HepG2 (cell line): ENCODE data around the gene TNNI2. TPM values are rescaled to one million over a fixed set of nuclear protein-coding genes. Genes with fewer than 3 reads are reported as not detected.

Experiments
- AKAP8 ChIP-seq: sonication (generic); formaldehyde crosslinking; IDR thresholded peaks from 2 replicates; pipeline ENCODE4 v1.5.1; 2020; ENCODE audit warnings: mild to moderate bottlenecking, missing genetic modification reagents
- ATAD3A ChIP-seq: sonication (generic); formaldehyde crosslinking; IDR thresholded peaks from 2 replicates; pipeline ENCODE4 v1.4.0; 2020; ENCODE audit warnings: missing genetic modification reagents
- ZEB1 ChIP-seq: IDR thresholded peaks from 2 replicates; pipeline ENCODE4 v1.6.1; 2012; ENCODE audit warnings: mild to moderate bottlenecking, low read depth, inconsistent platforms; ENCODE audit not compliant: insufficient replicate concordance
- ZNF251 ChIP-seq: sonication (generic); formaldehyde crosslinking; IDR thresholded peaks from 2 replicates; pipeline ENCODE4 v1.9.0; 2021; ENCODE audit warnings: mild to moderate bottlenecking, missing genetic modification reagents
- ZNF367 ChIP-seq: sonication (generic); formaldehyde crosslinking; IDR thresholded peaks from 2 replicates; pipeline ENCODE4 v1.4.0; 2020; ENCODE audit warnings: missing genetic modification reagents, borderline replicate concordance
- polyA plus RNA-seq, 8 experiments: library from polyadenylated mRNA; depleted of rRNA in 3 of 8; stranded (reverse) in 7 of 8; unstranded in 1 of 8; fragments of >200 nt; fragmentation: Illumina TruSeq in 4 of 8; extraction: Trizol in 4 of 8; gene quantifications; 2 replicates each; pipeline versions ENCODE4 v1.2.1 to v1.2.3, GENCODE V29; 2011 to 2016; ENCODE audit warnings: low read depth in 4 of 8, missing spikeins in 1 of 8, mixed read lengths in 1 of 8; ENCODE audit not compliant: insufficient read depth in 1 of 8
- total RNA-seq, 5 experiments: library from RNA; depleted of rRNA; stranded (reverse); fragments of >200 nt; fragmentation: Illumina TruSeq; extraction: Trizol; gene quantifications; 2 replicates each; pipeline ENCODE4 v1.2.3, GENCODE V29; 2016; ENCODE audit warnings: low read depth in 1 of 5
- TF ChIP-seq, protein P1 (sequence below): sonication (generic); formaldehyde crosslinking; IDR thresholded peaks from 2 replicates; pipeline ENCODE4 v1.5.1; 2020; ENCODE audit warnings: mild to moderate bottlenecking, missing genetic modification reagents, moderate library complexity
- TF ChIP-seq, protein P2 (sequence below): sonication (generic); formaldehyde crosslinking; IDR thresholded peaks from 2 replicates; pipeline ENCODE4 v1.5.1; 2020; ENCODE audit warnings: mild to moderate bottlenecking, missing genetic modification reagents, moderate library complexity
- TF ChIP-seq, protein P3 (sequence below): sonication (generic); formaldehyde crosslinking; IDR thresholded peaks from 2 replicates; pipeline ENCODE4 v1.5.0; 2020; ENCODE audit warnings: mild to moderate bottlenecking, missing genetic modification reagents, moderate library complexity
- TF ChIP-seq, protein P4 (sequence below): sonication (generic); formaldehyde crosslinking; IDR thresholded peaks from 2 replicates; pipeline ENCODE4 v1.4.0; 2020; ENCODE audit warnings: mild to moderate bottlenecking, low read depth, missing genetic modification reagents

The TNNI2 gene
- total and polyA plus RNA-seq, 2 of the 13 experiments (the other 11 are each of a cell fraction or from before 2014, with no cell fraction given), result 7.2 to 12.0 TPM

DNA sequence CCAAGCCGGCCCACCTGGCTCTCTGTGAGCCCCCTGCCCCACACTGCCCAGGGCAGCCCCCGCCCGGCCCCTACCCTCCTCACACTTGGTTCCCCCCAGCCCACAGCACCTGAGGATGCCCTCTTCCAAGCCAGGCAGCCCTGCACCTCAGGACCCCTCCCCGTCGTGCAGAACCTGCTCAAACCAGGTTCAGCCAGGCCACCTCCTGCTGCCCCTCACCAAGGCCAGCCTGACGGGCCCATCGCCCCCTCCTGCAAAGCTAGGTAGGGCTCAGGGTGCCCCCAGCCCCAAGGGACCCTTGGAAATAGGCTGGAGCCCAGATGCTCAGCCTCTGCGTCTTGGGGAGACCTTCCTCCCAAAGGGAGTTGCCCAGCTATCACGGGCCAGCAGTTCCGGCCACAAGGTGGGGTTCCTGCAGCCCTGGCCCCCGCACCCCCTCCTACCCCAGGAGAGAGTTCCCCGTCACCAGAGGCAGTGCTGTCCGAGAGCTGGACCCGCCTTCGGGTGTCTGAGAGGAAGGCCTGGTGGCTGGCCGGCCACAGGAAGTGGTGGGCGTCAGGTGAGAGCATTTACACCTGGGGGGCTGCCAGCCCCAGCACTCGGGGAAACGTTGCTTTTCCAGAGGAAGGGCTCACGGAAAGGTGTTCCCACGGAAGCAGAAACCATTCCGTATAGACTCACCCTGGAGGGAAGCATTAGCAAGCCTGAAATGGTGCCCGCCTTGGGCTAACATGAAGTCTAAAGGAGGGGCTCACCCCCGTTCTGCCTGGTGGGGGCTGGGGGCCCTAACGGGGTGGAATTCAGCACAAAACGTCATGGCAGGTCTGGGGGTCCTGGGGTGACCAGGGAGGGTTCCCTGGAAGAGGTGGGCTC lies 7.2 kb upstream of the TNNI2 start (continued):
- TF ChIP-seq ZEB1, result no peak
- TF ChIP-seq, protein P1, sequence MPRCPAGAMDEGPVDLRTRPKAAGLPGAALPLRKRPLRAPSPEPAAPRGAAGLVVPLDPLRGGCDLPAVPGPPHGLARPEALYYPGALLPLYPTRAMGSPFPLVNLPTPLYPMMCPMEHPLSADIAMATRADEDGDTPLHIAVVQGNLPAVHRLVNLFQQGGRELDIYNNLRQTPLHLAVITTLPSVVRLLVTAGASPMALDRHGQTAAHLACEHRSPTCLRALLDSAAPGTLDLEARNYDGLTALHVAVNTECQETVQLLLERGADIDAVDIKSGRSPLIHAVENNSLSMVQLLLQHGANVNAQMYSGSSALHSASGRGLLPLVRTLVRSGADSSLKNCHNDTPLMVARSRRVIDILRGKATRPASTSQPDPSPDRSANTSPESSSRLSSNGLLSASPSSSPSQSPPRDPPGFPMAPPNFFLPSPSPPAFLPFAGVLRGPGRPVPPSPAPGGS (CRISPR knock-in tag), result 0 out of 2 replicates have a peak, but pooled peaks have one; percentile 45
- TF ChIP-seq ZNF251 (CRISPR knock-in tag), result no peak
- TF ChIP-seq, protein P2, sequence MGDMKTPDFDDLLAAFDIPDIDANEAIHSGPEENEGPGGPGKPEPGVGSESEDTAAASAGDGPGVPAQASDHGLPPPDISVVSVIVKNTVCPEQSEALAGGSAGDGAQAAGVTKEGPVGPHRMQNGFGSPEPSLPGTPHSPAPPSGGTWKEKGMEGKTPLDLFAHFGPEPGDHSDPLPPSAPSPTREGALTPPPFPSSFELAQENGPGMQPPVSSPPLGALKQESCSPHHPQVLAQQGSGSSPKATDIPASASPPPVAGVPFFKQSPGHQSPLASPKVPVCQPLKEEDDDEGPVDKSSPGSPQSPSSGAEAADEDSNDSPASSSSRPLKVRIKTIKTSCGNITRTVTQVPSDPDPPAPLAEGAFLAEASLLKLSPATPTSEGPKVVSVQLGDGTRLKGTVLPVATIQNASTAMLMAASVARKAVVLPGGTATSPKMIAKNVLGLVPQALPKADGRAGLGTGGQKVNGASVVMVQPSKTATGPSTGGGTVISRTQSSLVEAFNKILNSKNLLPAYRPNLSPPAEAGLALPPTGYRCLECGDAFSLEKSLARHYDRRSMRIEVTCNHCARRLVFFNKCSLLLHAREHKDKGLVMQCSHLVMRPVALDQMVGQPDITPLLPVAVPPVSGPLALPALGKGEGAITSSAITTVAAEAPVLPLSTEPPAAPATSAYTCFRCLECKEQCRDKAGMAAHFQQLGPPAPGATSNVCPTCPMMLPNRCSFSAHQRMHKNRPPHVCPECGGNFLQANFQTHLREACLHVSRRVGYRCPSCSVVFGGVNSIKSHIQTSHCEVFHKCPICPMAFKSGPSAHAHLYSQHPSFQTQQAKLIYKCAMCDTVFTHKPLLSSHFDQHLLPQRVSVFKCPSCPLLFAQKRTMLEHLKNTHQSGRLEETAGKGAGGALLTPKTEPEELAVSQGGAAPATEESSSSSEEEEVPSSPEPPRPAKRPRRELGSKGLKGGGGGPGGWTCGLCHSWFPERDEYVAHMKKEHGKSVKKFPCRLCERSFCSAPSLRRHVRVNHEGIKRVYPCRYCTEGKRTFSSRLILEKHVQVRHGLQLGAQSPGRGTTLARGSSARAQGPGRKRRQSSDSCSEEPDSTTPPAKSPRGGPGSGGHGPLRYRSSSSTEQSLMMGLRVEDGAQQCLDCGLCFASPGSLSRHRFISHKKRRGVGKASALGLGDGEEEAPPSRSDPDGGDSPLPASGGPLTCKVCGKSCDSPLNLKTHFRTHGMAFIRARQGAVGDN (CRISPR knock-in tag), result no peak; the same call in 1 of the 2 replicates
- TF ChIP-seq, protein P3, sequence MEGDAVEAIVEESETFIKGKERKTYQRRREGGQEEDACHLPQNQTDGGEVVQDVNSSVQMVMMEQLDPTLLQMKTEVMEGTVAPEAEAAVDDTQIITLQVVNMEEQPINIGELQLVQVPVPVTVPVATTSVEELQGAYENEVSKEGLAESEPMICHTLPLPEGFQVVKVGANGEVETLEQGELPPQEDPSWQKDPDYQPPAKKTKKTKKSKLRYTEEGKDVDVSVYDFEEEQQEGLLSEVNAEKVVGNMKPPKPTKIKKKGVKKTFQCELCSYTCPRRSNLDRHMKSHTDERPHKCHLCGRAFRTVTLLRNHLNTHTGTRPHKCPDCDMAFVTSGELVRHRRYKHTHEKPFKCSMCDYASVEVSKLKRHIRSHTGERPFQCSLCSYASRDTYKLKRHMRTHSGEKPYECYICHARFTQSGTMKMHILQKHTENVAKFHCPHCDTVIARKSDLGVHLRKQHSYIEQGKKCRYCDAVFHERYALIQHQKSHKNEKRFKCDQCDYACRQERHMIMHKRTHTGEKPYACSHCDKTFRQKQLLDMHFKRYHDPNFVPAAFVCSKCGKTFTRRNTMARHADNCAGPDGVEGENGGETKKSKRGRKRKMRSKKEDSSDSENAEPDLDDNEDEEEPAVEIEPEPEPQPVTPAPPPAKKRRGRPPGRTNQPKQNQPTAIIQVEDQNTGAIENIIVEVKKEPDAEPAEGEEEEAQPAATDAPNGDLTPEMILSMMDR, result 0 out of 2 replicates have a peak, but pooled peaks have one; percentile 4
- no peak for TF ChIP-seq ZNF367 (CRISPR knock-in tag)
- no peak for TF ChIP-seq ATAD3A (CRISPR knock-in tag)
- TF ChIP-seq, protein P4, sequence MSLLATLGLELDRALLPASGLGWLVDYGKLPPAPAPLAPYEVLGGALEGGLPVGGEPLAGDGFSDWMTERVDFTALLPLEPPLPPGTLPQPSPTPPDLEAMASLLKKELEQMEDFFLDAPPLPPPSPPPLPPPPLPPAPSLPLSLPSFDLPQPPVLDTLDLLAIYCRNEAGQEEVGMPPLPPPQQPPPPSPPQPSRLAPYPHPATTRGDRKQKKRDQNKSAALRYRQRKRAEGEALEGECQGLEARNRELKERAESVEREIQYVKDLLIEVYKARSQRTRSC (CRISPR knock-in tag), result no peak
- no peak for TF ChIP-seq AKAP8
- TF ChIP-seq, all 625 proteins: peak for 4
